Panc1 (cell line): ENCODE data around the gene CUX1. TPM values are rescaled to one million over a fixed set of nuclear protein-coding genes. Genes with fewer than 3 reads are reported as not detected.

ENCODE experiments used
- ATAC-seq: fragments of 200-7000 bp; cut with Tn5 transposase; 2 replicates; pipeline ENCODE4 v1.9.1; 2020; ENCODE audit warnings: mild to moderate bottlenecking, moderate library complexity
- BruUV-seq: library from RNA; stranded (reverse); fragments of 400-500 nt; replicated peaks from 2 replicates; lab custom pipeline; 2021; lab: Mats Ljungman, UMichigan
- CTCF ChIA-PET: fragments of 300-600 bp; sonication (Branson Sonifier 250); formaldehyde crosslinking; loops from one replicate; lab custom pipeline; 2022; ENCODE audit warnings: antibody characterized with exemption; lab: Charles Lee
- POLR2A ChIA-PET: fragments of 300-600 bp; sonication (Branson Sonifier 250); formaldehyde crosslinking; loops from one replicate; lab custom pipeline; 2022; ENCODE audit warnings: antibody characterized with exemption; lab: Charles Lee
- DNase-seq: peaks from one replicate; pipeline ENCODE4 v3.0.0-alpha.2; 2010; ENCODE audit warnings: low read depth, low spot score
- H3K27ac ChIP-seq: 2 replicates; pipeline ENCODE4 v1.5.1; 2011; ENCODE audit warnings: mild to moderate bottlenecking, low read length, inconsistent platforms
- H3K27me3 ChIP-seq: fragments of 200-500 bp; sonication (Bioruptor generic); 2 replicates; pipeline ENCODE4 v1.6.0; 2014; ENCODE audit warnings: low read length, inconsistent platforms; ENCODE audit not compliant: control insufficient read depth, insufficient read depth
- H3K36me3 ChIP-seq: fragments of 200-500 bp; sonication (Bioruptor generic); 2 replicates; pipeline ENCODE4 v1.5.1; 2014; ENCODE audit warnings: inconsistent platforms, mild to moderate bottlenecking, low read length, moderate library complexity; ENCODE audit not compliant: control insufficient read depth, insufficient read depth
- H3K4me1 ChIP-seq: 2 replicates; pipeline ENCODE4 v1.5.1; 2011; ENCODE audit warnings: inconsistent platforms, mild to moderate bottlenecking, low read length, moderate library complexity; ENCODE audit not compliant: control insufficient read depth, insufficient read depth
- H3K4me3 ChIP-seq, 2 experiments: 2 replicates each; pipeline ENCODE4 v1.5.1; 2011 to 2012; ENCODE audit warnings: low read depth in 2 of 2, low read length in 2 of 2, mild to moderate bottlenecking in 2 of 2, inconsistent platforms in 1 of 2, moderate library complexity in 1 of 2
- H3K9me3 ChIP-seq: fragments of 200-500 bp; sonication (Bioruptor generic); 2 replicates; pipeline ENCODE4 v1.5.1; 2014; ENCODE audit warnings: low read depth, mild to moderate bottlenecking, inconsistent platforms, low read length, moderate library complexity; ENCODE audit not compliant: control insufficient read depth, insufficient read depth
- POLR2AphosphoS5 ChIP-seq: IDR thresholded peaks from 2 replicates; pipeline ENCODE4 v1.6.1; 2012; ENCODE audit warnings: mild to moderate bottlenecking, low read depth, low read length, moderate library complexity
- SIN3A ChIP-seq: IDR thresholded peaks from 2 replicates; pipeline ENCODE4 v1.6.1; 2012; ENCODE audit warnings: low read depth, mild to moderate bottlenecking, low read length, moderate library complexity, borderline replicate concordance; ENCODE audit not compliant: insufficient read depth
- TCF7L2 ChIP-seq: IDR thresholded peaks from 2 replicates; pipeline ENCODE4 v1.6.1; 2011; ENCODE audit warnings: mild to moderate bottlenecking, low read depth, low read length, inconsistent platforms
- in situ Hi-C: cut with HindIII; loops from 2 replicates; pipeline ENCODE4 v1.10.0; 2016; ENCODE audit warnings: low sequenced_read_pairs, low pct_unique_long_range_greater_than_20kb
- intact Hi-C: fragments of 100-400 bp; cut with micrococcal nuclease; formaldehyde crosslinking; loops from one replicate; pipeline ENCODE4 v1.10.0; 2022; ENCODE audit not compliant: unreplicated experiment
- total RNA-seq: library from RNA; stranded (reverse); gene quantifications from one replicate; pipeline ENCODE4 v1.2.1, GENCODE V29; 2021; ENCODE audit not compliant: unreplicated experiment
- TF ChIP-seq, protein P1 (sequence below), 2 experiments: IDR thresholded peaks; 2 replicates each; pipeline ENCODE4 v1.6.1; 2011 to 2012; ENCODE audit warnings: low read depth in 2 of 2, control low read depth in 1 of 2, low read length in 1 of 2, mild to moderate bottlenecking in 1 of 2, moderate library complexity in 1 of 2; ENCODE audit not compliant: insufficient read depth in 1 of 2
- TF ChIP-seq, protein P2 (sequence below): fragments of 450-650 bp; IDR thresholded peaks from 2 replicates; pipeline ENCODE4 v1.5.1; 2017; ENCODE audit warnings: mild to moderate bottlenecking

Gene CUX1
- total RNA-seq, 1 experiment from 2014 or later: 50.9 TPM

DNA sequence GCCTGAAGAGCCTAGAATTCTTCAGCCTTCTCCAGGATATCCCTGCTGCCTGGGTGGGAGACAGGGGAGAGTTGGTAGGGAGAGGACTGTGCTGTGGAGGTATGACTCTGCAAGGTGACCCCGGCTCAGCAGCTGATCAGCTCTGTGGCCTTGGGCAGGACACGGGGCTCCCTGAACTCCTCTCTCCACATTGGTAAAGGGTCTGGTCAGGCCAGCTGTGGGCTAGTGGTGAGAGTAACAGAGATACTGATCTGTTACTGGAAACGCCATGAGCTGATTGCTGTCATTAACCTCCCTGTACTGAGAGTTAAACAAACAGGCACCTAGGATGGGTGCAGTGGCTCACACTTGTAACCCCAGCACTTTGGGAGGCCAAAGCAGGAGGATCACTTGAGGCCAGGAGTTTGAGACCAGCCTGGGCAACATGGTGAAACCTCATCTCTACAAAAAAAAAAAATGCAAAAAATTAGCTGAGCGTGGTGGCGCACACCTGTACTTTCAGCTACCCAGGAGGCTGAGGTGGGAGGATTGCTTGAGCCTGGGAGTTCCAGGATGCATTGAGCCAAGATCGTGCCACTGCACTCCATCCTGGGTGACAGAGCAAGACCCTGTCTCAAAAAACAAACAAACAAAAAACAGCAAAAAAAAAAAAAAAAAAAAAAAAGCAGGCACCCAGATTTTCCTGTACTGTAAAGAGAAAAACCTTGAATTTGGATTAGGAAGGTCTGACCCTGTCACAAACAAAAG lies 151.5 kb downstream of the CUX1 start:
- no TSS peak for BruUV-seq
- Histone ChIP-seq H3K27me3 (no peaks in the 10 kb centered on the region), H3K27ac (no peak overlapping the region), H3K36me3 (no peaks in the 10 kb centered on the region), H3K4me1 (no peaks in the 10 kb centered on the region), H3K4me3 (no peak overlapping the region), H3K9me3 (no peaks in the 10 kb centered on the region)
- ChIA-PET POLR2A (no interaction called here), CTCF (interaction anchor here (0.6 kb wide), 1 partner anchor 1478 kb away, joined by 7 read pairs; no protein-coding TSS in a partner anchor)
- TF ChIP-seq, protein P1, sequence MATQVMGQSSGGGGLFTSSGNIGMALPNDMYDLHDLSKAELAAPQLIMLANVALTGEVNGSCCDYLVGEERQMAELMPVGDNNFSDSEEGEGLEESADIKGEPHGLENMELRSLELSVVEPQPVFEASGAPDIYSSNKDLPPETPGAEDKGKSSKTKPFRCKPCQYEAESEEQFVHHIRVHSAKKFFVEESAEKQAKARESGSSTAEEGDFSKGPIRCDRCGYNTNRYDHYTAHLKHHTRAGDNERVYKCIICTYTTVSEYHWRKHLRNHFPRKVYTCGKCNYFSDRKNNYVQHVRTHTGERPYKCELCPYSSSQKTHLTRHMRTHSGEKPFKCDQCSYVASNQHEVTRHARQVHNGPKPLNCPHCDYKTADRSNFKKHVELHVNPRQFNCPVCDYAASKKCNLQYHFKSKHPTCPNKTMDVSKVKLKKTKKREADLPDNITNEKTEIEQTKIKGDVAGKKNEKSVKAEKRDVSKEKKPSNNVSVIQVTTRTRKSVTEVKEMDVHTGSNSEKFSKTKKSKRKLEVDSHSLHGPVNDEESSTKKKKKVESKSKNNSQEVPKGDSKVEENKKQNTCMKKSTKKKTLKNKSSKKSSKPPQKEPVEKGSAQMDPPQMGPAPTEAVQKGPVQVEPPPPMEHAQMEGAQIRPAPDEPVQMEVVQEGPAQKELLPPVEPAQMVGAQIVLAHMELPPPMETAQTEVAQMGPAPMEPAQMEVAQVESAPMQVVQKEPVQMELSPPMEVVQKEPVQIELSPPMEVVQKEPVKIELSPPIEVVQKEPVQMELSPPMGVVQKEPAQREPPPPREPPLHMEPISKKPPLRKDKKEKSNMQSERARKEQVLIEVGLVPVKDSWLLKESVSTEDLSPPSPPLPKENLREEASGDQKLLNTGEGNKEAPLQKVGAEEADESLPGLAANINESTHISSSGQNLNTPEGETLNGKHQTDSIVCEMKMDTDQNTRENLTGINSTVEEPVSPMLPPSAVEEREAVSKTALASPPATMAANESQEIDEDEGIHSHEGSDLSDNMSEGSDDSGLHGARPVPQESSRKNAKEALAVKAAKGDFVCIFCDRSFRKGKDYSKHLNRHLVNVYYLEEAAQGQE (IDR thresholded peaks at IDR 0.05; ENCODE audit: insufficient read depth in 1 of 2, low read depth in 2 of 2, low read length in 1 of 2): no peak
- no peak for TF ChIP-seq TCF7L2
- TF ChIP-seq SIN3A: no peak
- TF ChIP-seq, protein P2, sequence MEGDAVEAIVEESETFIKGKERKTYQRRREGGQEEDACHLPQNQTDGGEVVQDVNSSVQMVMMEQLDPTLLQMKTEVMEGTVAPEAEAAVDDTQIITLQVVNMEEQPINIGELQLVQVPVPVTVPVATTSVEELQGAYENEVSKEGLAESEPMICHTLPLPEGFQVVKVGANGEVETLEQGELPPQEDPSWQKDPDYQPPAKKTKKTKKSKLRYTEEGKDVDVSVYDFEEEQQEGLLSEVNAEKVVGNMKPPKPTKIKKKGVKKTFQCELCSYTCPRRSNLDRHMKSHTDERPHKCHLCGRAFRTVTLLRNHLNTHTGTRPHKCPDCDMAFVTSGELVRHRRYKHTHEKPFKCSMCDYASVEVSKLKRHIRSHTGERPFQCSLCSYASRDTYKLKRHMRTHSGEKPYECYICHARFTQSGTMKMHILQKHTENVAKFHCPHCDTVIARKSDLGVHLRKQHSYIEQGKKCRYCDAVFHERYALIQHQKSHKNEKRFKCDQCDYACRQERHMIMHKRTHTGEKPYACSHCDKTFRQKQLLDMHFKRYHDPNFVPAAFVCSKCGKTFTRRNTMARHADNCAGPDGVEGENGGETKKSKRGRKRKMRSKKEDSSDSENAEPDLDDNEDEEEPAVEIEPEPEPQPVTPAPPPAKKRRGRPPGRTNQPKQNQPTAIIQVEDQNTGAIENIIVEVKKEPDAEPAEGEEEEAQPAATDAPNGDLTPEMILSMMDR: no peak
- TF ChIP-seq POLR2AphosphoS5: no peak
- in situ Hi-C loops (no loop called here), intact Hi-C loops (no loop called here)
- DNase-seq (no peak), ATAC-seq (no peak)

DNA sequence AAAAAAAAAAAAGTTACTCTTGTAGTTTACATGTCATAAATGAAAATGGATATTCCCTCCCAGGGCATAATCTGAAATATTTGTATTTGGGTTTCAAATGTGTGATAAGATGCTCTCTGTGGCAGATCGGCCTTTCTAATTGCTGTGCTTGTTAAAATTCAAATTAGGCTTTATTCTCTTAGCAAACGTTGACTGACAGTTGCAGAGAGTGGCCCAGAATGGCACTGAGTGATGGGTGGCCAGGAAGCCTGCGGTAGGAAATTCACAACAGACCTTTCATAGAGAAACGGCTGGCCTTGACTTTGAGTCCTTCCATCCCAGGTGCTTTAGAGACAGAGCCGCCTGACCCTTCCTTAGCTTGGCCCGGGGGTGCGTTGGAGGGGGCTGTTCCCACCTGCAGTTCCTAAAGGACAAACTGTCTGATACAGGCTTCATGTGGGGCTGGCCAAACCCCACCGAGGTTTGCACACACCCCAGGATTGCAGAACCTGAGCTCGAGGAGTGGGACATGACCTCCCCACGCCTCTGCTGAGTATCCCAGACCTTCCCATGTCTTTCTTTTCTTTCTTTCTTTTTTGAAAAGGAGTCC lies 152.7 kb downstream of the CUX1 start:
- CTCF ChIA-PET: no interaction called here
- Histone ChIP-seq H3K4me1 (no peaks in the 10 kb centered on the region), H3K27ac (no peak overlapping the region), H3K9me3 (no peaks in the 10 kb centered on the region), H3K4me3 (no peak overlapping the region), H3K36me3 (no peaks in the 10 kb centered on the region), H3K27me3 (no peaks in the 10 kb centered on the region)
- BruUV-seq: no TSS peak
- intact Hi-C loops (no loop called here), in situ Hi-C loops (no loop called here)
- TF ChIP-seq POLR2AphosphoS5 (no peak), TCF7L2 (no peak), SIN3A (no peak)
- TF ChIP-seq, protein P2: no peak
- TF ChIP-seq, protein P1 (IDR thresholded peaks at IDR 0.05; ENCODE audit: insufficient read depth in 1 of 2, low read depth in 2 of 2, low read length in 1 of 2): no peak
- ATAC-seq (no peak), DNase-seq (no peak)
- POLR2A ChIA-PET: no interaction called here
